H1 (cell line): ENCODE data around the gene TNFSF18. TPM values are rescaled to one million over a fixed set of nuclear protein-coding genes. Genes with fewer than 3 reads are reported as not detected.

Experiments
- CHD7 ChIP-seq: fragments of 300-600 bp; sonication (generic); IDR thresholded peaks from 2 replicates; pipeline ENCODE4 v1.7.1; 2012; ENCODE audit warnings: low read length, moderate library complexity, mild to moderate bottlenecking, inconsistent platforms; ENCODE audit not compliant: insufficient replicate concordance
- CREB1 ChIP-seq: IDR thresholded peaks from 2 replicates; pipeline ENCODE4 v1.6.1; 2012; ENCODE audit warnings: inconsistent platforms
- E2F6 ChIP-seq: IDR thresholded peaks from 2 replicates; pipeline ENCODE4 v1.6.1; 2012; ENCODE audit warnings: inconsistent platforms
- EZH2 ChIP-seq: fragments of 200-600 bp; sonication (generic); IDR thresholded peaks from 2 replicates; pipeline ENCODE4 v1.7.1; 2012; ENCODE audit warnings: low read depth, mild to moderate bottlenecking, moderate library complexity, low read length, inconsistent platforms; ENCODE audit not compliant: severe bottlenecking
- JUND ChIP-seq: IDR thresholded peaks from 2 replicates; pipeline ENCODE4 v1.6.1; 2011; ENCODE audit warnings: mild to moderate bottlenecking, improper control_type of control experiment, low read length
- POU5F1 ChIP-seq: IDR thresholded peaks from 2 replicates; pipeline ENCODE4 v1.6.1; 2011; ENCODE audit warnings: low read depth, mild to moderate bottlenecking, low read length, moderate library complexity
- RNF2 ChIP-seq: fragments of 200-900, 300-1000 bp; sonication (generic); IDR thresholded peaks from 2 replicates; pipeline ENCODE4 v1.7.1; 2016; ENCODE audit warnings: borderline replicate concordance, low read depth, mild to moderate bottlenecking, antibody characterized with exemption, low read length; ENCODE audit not compliant: poor library complexity, severe bottlenecking; ENCODE audit errors: missing control alignments
- SIRT6 ChIP-seq: IDR thresholded peaks from one replicate; pipeline ENCODE4 v1.7.1; 2012; ENCODE audit warnings: low read length, inconsistent platforms
- SP2 ChIP-seq: IDR thresholded peaks from 2 replicates; pipeline ENCODE4 v1.6.1; 2012; ENCODE audit warnings: mild to moderate bottlenecking, low read length, inconsistent platforms
- SP4 ChIP-seq: IDR thresholded peaks from 2 replicates; pipeline ENCODE4 v1.6.1; 2012; ENCODE audit warnings: low read length, inconsistent platforms
- polyA plus RNA-seq, 7 experiments: library from polyadenylated mRNA; depleted of rRNA in 3 of 7; stranded (reverse) in 5 of 7; unstranded in 2 of 7; fragments of >200 nt in 5 of 7; fragments of 200-250 nt in 2 of 7; gene quantifications; 1 replicate in 5 of 7; 2 replicates in 1 of 7; 4 replicates in 1 of 7; pipeline versions ENCODE4 v1.2.1 to v1.2.3, GENCODE V29; 2011 to 2013; ENCODE audit warnings: missing spikeins in 2 of 7, mixed read lengths in 2 of 7
- total RNA-seq: library from RNA; stranded (reverse); fragmentation: NEBNext Ultra II Directional; extraction: Animal tissue kit (Norgen Biotek cat#: 25700); gene quantifications from 2 replicates; pipeline ENCODE4 v1.2.1, GENCODE V29; 2021

Gene TNFSF18
- total and polyA plus RNA-seq, 2 of the 8 experiments (the other 6 are each of a cell fraction or from before 2014, with no cell fraction given): not detected

GRCh38 chr1:173049322-173049633 lies 1.5 kb downstream of the TNFSF18 start (continued):
- TF ChIP-seq CHD7 (no peak), EZH2 (no peak), POU5F1 (no peak), SP4 (no peak), RNF2 (no peak), JUND (no peak), SP2 (no peak), CREB1 (no peak), E2F6 (no peak), SIRT6 (no peak)
